Measurements from ENCODE around the gene ADAMTSL1. TPM values are rescaled to one million over a fixed set of nuclear protein-coding genes. Genes with fewer than 3 reads are reported as not detected.

ADAMTSL1 gene
- total and polyA plus RNA-seq, 2 donors (not counting 3 experiments of a cell fraction or from before 2014, with no cell fraction given): 15.0 to 18.4 TPM

GRCh38 chr9:18869725-18870124 is 395.8 kb downstream of the ADAMTSL1 start:
- intact Hi-C loops (cut with micrococcal nuclease): no loop called here
- no peaks in the 10 kb centered on the region for H3K36me3 ChIP-seq (ENCODE audit: control insufficient read depth in 2 of 2, extremely low read depth in 1 of 2, insufficient read depth in 2 of 2, low read length in 2 of 2)
- H4K20me1 ChIP-seq (replicated peaks; ENCODE audit: control insufficient read depth, extremely low read depth, insufficient read depth, low read length): no peaks in the 10 kb centered on the region
- no peak for TF ChIP-seq POLR2AphosphoS5 (IDR thresholded peaks at IDR 0.05; ENCODE audit: insufficient read depth, low read depth, low read length)
- TF ChIP-seq MYC (IDR thresholded peaks at IDR 0.05; ENCODE audit: low read depth, low read length): no peak
- TF ChIP-seq MAX (IDR thresholded peaks at IDR 0.05; ENCODE audit: insufficient read depth, insufficient read length): no peak
- no peak for TF ChIP-seq EZH2 (IDR thresholded peaks at IDR 0.05; ENCODE audit: borderline replicate concordance, low read depth, low read length, severe bottlenecking)
- no peak for TF ChIP-seq JUN (IDR thresholded peaks at IDR 0.05; ENCODE audit: borderline replicate concordance, insufficient read depth, insufficient read length, low read depth)
- no peak for TF ChIP-seq CTCF (IDR thresholded peaks at IDR 0.05; ENCODE audit: extremely low read depth in 1 of 2, insufficient read depth in 1 of 2, low read depth in 1 of 2, low read length in 2 of 2)
- TF ChIP-seq POLR2A (IDR thresholded peaks at IDR 0.05; ENCODE audit: low read depth, low read length): no peak
- no peak for TF ChIP-seq GATA2 (IDR thresholded peaks at IDR 0.05; ENCODE audit: insufficient read depth, insufficient read length, low read depth, low read length)
- no peak for TF ChIP-seq FOS (IDR thresholded peaks at IDR 0.05; ENCODE audit: borderline replicate concordance, insufficient read depth, low read length)
- no TSS peak for BruUV-seq (replicated peaks)
- POLR2A ChIA-PET: no interaction called here
- H3K9me1 ChIP-seq (replicated peaks; ENCODE audit: control insufficient read depth, extremely low read depth, insufficient read depth, low read length): no peaks in the 10 kb centered on the region
- no peak for DNase-seq (ENCODE audit: low read depth, low spot score)
- no peaks in the 10 kb centered on the region for H3K9me3 ChIP-seq (replicated peaks; ENCODE audit: control insufficient read depth, insufficient read depth, low read length)
- H3K4me2 ChIP-seq (ENCODE audit: insufficient read depth, low read length): no peak overlapping the region
- no peak for FAIRE-seq
- dilution Hi-C loops (cut with MboI; ENCODE audit: extremely low pct_ligation_motif_present, low sequenced_read_pairs): no loop called here
- no peaks in the 10 kb centered on the region for H3K79me2 ChIP-seq (ENCODE audit: control insufficient read depth, insufficient read depth, low read length)
- no peak overlapping the region for H3K4me3 ChIP-seq (replicated peaks in 1 of 3; ENCODE audit: insufficient read depth in 1 of 3, low read depth in 1 of 3, low read length in 3 of 3)
- CTCF ChIA-PET: no interaction called here
- H2AFZ ChIP-seq (ENCODE audit: low read depth, low read length): no peak overlapping the region
- H3K4me1 ChIP-seq (ENCODE audit: control insufficient read depth, extremely low read depth, insufficient read depth, low read length): no peaks in the 10 kb centered on the region
- no peaks in the 10 kb centered on the region for H3K27me3 ChIP-seq (ENCODE audit: control insufficient read depth in 2 of 2, insufficient read depth in 2 of 2, low read length in 2 of 2)
- no peak overlapping the region for H3K27ac ChIP-seq (ENCODE audit: insufficient read depth, low read depth, low read length)
- H3K9ac ChIP-seq (replicated peaks; ENCODE audit: extremely low read depth, insufficient read depth, low read length): no peak overlapping the region
